H1 (cell line): ENCODE results near the gene IFNK. TPM values are rescaled to one million over a fixed set of nuclear protein-coding genes. Genes with fewer than 3 reads are reported as not detected.

Experiments used
- CTCF ChIA-PET: fragments of 300-600 bp; sonication (Branson Sonifier 250); formaldehyde crosslinking; loops from one replicate; lab custom pipeline; 2021; ENCODE audit not compliant: partially characterized antibody; lab: Charles Lee
- POLR2A ChIA-PET: fragments of 300-600 bp; sonication (Branson Sonifier 250); formaldehyde crosslinking; loops from one replicate; lab custom pipeline; 2021; ENCODE audit warnings: inconsistent platforms; ENCODE audit not compliant: partially characterized antibody; lab: Charles Lee
- DNase-seq, 2 experiments: peaks; one replicate each; pipeline versions ENCODE4 v3.0.0 to v3.0.0-alpha.2; 2010 to 2022; ENCODE audit warnings: low spot score in 2 of 2, low read depth in 1 of 2, mixed read lengths in 1 of 2
- FAIRE-seq: peaks from 2 replicates; lab custom pipeline; 2011; peaks lifted over from hg19 to GRCh38; lab: Jason Lieb, UNC
- H2AFZ ChIP-seq: 2 replicates; pipeline ENCODE4 v1.8.1; 2012; ENCODE audit warnings: low read length, inconsistent platforms
- H2AK5ac ChIP-seq: 2 replicates; pipeline ENCODE4 v1.6.1; 2013; ENCODE audit warnings: low read depth, low read length
- H2BK120ac ChIP-seq: replicated peaks from 2 replicates; pipeline ENCODE3; 2013; ENCODE audit warnings: low read depth, low read length, inconsistent platforms
- H2BK12ac ChIP-seq: 2 replicates; pipeline ENCODE4 v1.6.1; 2013; ENCODE audit warnings: low read depth, low read length
- H2BK15ac ChIP-seq: 2 replicates; pipeline ENCODE4 v1.6.1; 2013; ENCODE audit warnings: low read length
- H2BK20ac ChIP-seq: 2 replicates; pipeline ENCODE4 v1.6.1; 2013; ENCODE audit warnings: low read length
- H2BK5ac ChIP-seq: 2 replicates; pipeline ENCODE4 v1.6.1; 2013; ENCODE audit warnings: low read depth, low read length
- H3K14ac ChIP-seq: 2 replicates; pipeline ENCODE4 v1.6.1; 2013; ENCODE audit warnings: inconsistent platforms; ENCODE audit not compliant: insufficient read length
- H3K18ac ChIP-seq: 2 replicates; pipeline ENCODE4 v1.6.1; 2013; ENCODE audit warnings: low read length; ENCODE audit errors: extremely low read depth
- H3K23ac ChIP-seq: 2 replicates; pipeline ENCODE4 v1.6.1; 2013; ENCODE audit warnings: inconsistent platforms; ENCODE audit not compliant: insufficient read length
- H3K23me2 ChIP-seq: 2 replicates; pipeline ENCODE4 v1.6.1; 2013; ENCODE audit warnings: low read depth, low read length
- H3K27ac ChIP-seq: 2 replicates; pipeline ENCODE4 v1.6.1; 2011; ENCODE audit warnings: low read depth, low read length, inconsistent platforms
- H3K27me3 ChIP-seq, 4 experiments: replicated peaks in 1 of 4; 1 replicate in 1 of 4; 2 replicates in 3 of 4; pipeline versions ENCODE4 v1.6.1 to v1.8.1; 2011 to 2013; ENCODE audit warnings: low read length in 3 of 4, mild to moderate bottlenecking in 3 of 4, inconsistent platforms in 2 of 4, mixed read lengths in 2 of 4, moderate library complexity in 1 of 4; ENCODE audit not compliant: control insufficient read depth in 3 of 4, insufficient read depth in 3 of 4; ENCODE audit errors: extremely low read depth in 1 of 4
- H3K36me3 ChIP-seq, 4 experiments: 2 replicates each; pipeline versions ENCODE4 v1.6.1 to v1.8.1; 2011 to 2013; ENCODE audit warnings: mild to moderate bottlenecking in 4 of 4, low read length in 3 of 4, moderate library complexity in 2 of 4, control low read depth in 1 of 4, inconsistent platforms in 1 of 4; ENCODE audit not compliant: insufficient read depth in 4 of 4, control insufficient read depth in 2 of 4
- H3K4ac ChIP-seq: replicated peaks from 2 replicates; pipeline ENCODE3; 2013; ENCODE audit warnings: low read length, low read depth, mixed read lengths, inconsistent platforms; ENCODE audit not compliant: insufficient read length
- H3K4me1 ChIP-seq, 4 experiments: replicated peaks in 1 of 4; 1 replicate in 1 of 4; 2 replicates in 3 of 4; pipeline versions ENCODE4 v1.6.1 to v1.8.1; 2011 to 2013; ENCODE audit warnings: low read length in 3 of 4, inconsistent platforms in 2 of 4, mixed read lengths in 1 of 4; ENCODE audit not compliant: insufficient read depth in 4 of 4, control insufficient read depth in 3 of 4
- H3K4me2 ChIP-seq, 2 experiments: 2 replicates each; pipeline versions ENCODE4 v1.6.1 to v1.8.1; 2011 to 2013; ENCODE audit warnings: low read depth in 2 of 2, low read length in 2 of 2, control low read depth in 1 of 2, inconsistent platforms in 1 of 2, mild to moderate bottlenecking in 1 of 2; ENCODE audit not compliant: insufficient read depth in 1 of 2
- H3K4me3 ChIP-seq, 4 experiments: fragments of 200-600, 300-600 bp in 1 of 4; sonication (generic), shearing (Covaris generic), sonication (Bioruptor Twin) in 1 of 4; 2 replicates each; pipeline versions ENCODE4 v1.5.1 to v1.8.1; 2011 to 2016; ENCODE audit warnings: low read length in 4 of 4, low read depth in 3 of 4, control low read depth in 2 of 4, inconsistent platforms in 2 of 4, mild to moderate bottlenecking in 2 of 4, mixed read lengths in 1 of 4, moderate library complexity in 1 of 4; ENCODE audit not compliant: insufficient read depth in 2 of 4; ENCODE audit errors: extremely low read depth in 1 of 4
- H3K56ac ChIP-seq: replicated peaks from 2 replicates; pipeline ENCODE3; 2013; ENCODE audit warnings: low read depth, mild to moderate bottlenecking, mixed read lengths, low read length, inconsistent platforms; ENCODE audit not compliant: insufficient read length
- H3K79me1 ChIP-seq: 2 replicates; pipeline ENCODE4 v1.6.1; 2013; ENCODE audit warnings: low read depth, low read length, control low read depth
- H3K79me2 ChIP-seq, 2 experiments: 2 replicates each; pipeline versions ENCODE4 v1.6.1 to v1.8.1; 2012 to 2013; ENCODE audit warnings: low read length in 2 of 2, mild to moderate bottlenecking in 2 of 2, inconsistent platforms in 1 of 2; ENCODE audit not compliant: insufficient read depth in 2 of 2, control insufficient read depth in 1 of 2
- H3K9ac ChIP-seq, 4 experiments: replicated peaks in 1 of 4; 1 replicate in 1 of 4; 2 replicates in 3 of 4; pipeline versions ENCODE4 v1.6.1 to v1.8.1; 2011 to 2013; ENCODE audit warnings: low read depth in 3 of 4, low read length in 3 of 4, control low read depth in 2 of 4, mild to moderate bottlenecking in 2 of 4, moderate library complexity in 2 of 4, inconsistent platforms in 1 of 4; ENCODE audit errors: extremely low read depth in 1 of 4
- H3K9me3 ChIP-seq, 2 experiments: 2 replicates each; pipeline versions ENCODE4 v1.6.1 to v1.8.1; 2012 to 2013; ENCODE audit warnings: mild to moderate bottlenecking in 2 of 2, moderate library complexity in 2 of 2, control low read depth in 1 of 2, inconsistent platforms in 1 of 2, low read depth in 1 of 2, low read length in 1 of 2, mixed read lengths in 1 of 2; ENCODE audit not compliant: insufficient read depth in 2 of 2
- H4K20me1 ChIP-seq, 2 experiments: replicated peaks in 1 of 2; 2 replicates each; pipeline versions ENCODE3 to v1.8.1; 2011 to 2013; ENCODE audit warnings: inconsistent platforms in 2 of 2, low read length in 2 of 2, mild to moderate bottlenecking in 1 of 2; ENCODE audit not compliant: insufficient read depth in 2 of 2, control insufficient read depth in 1 of 2
- H4K5ac ChIP-seq: 2 replicates; pipeline ENCODE4 v1.6.1; 2013; ENCODE audit warnings: low read length, low read depth, mixed read lengths, inconsistent platforms; ENCODE audit not compliant: insufficient read length
- H4K8ac ChIP-seq: 2 replicates; pipeline ENCODE4 v1.8.0; 2013; ENCODE audit warnings: mild to moderate bottlenecking, moderate library complexity, low read length, inconsistent platforms; ENCODE audit not compliant: insufficient read depth; ENCODE audit errors: extremely low read depth
- H4K91ac ChIP-seq: replicated peaks from 2 replicates; pipeline ENCODE3; 2013; ENCODE audit warnings: low read length, mixed read lengths, inconsistent platforms; ENCODE audit not compliant: insufficient read length
- BACH1 ChIP-seq: IDR thresholded peaks from 2 replicates; pipeline ENCODE4 v1.6.1; 2012; ENCODE audit warnings: low read length, improper control_type of control experiment
- CHD1 ChIP-seq: IDR thresholded peaks from 2 replicates; pipeline ENCODE4 v1.6.1; 2012; ENCODE audit warnings: low read depth, low read length, improper control_type of control experiment
- FOSL1 ChIP-seq: IDR thresholded peaks from 2 replicates; pipeline ENCODE4 v1.6.1; 2011; ENCODE audit warnings: mild to moderate bottlenecking, low read depth, low read length, moderate library complexity; ENCODE audit not compliant: insufficient read depth
- RAD21 ChIP-seq, 2 experiments: IDR thresholded peaks in 1 of 2; conservative IDR thresholded peaks in 1 of 2; 2 replicates each; pipeline ENCODE4 v1.6.1; 2011; ENCODE audit warnings: low read depth in 2 of 2, low read length in 2 of 2, improper control_type of control experiment in 1 of 2, inconsistent platforms in 1 of 2, mild to moderate bottlenecking in 1 of 2, moderate library complexity in 1 of 2
- RFX5 ChIP-seq: IDR thresholded peaks from 2 replicates; pipeline ENCODE4 v1.6.1; 2011; ENCODE audit warnings: low read depth, low read length, improper control_type of control experiment, borderline replicate concordance
- TAF1 ChIP-seq: IDR thresholded peaks from 2 replicates; pipeline ENCODE4 v1.6.1; 2011; ENCODE audit warnings: mild to moderate bottlenecking, low read depth, low read length
- TCF12 ChIP-seq: IDR thresholded peaks from 2 replicates; pipeline ENCODE4 v1.6.1; 2011; ENCODE audit warnings: low read depth, mild to moderate bottlenecking, low read length
- WGBS, 2 experiments: shearing (Covaris generic) in 1 of 2; methylation state at CpG; one replicate each; pipeline versions ENCODE4 v1.1.6 to v1.1.7; 2013 to 2015; ENCODE audit warnings: low lambda C conversion rate in 2 of 2, mixed read lengths in 2 of 2, inconsistent platforms in 1 of 2, low coverage in 1 of 2, missing lambda C conversion rate in 1 of 2; ENCODE audit not compliant: insufficient replicate concordance in 2 of 2, insufficient coverage in 1 of 2, insufficient read length in 1 of 2; ENCODE audit errors: extremely low coverage in 1 of 2, missing lambda C conversion rate in 1 of 2; 5-methylcytosine and 5-hydroxymethylcytosine counted together
- polyA plus RNA-seq, 7 experiments: library from polyadenylated mRNA; depleted of rRNA in 3 of 7; stranded (reverse) in 5 of 7; unstranded in 2 of 7; fragments of >200 nt in 5 of 7; fragments of 200-250 nt in 2 of 7; gene quantifications; 1 replicate in 5 of 7; 2 replicates in 1 of 7; 4 replicates in 1 of 7; pipeline versions ENCODE4 v1.2.1 to v1.2.3, GENCODE V29; 2011 to 2013; ENCODE audit warnings: missing spikeins in 2 of 7, mixed read lengths in 2 of 7
- total RNA-seq: library from RNA; stranded (reverse); fragmentation: NEBNext Ultra II Directional; extraction: Animal tissue kit (Norgen Biotek cat#: 25700); gene quantifications from 2 replicates; pipeline ENCODE4 v1.2.1, GENCODE V29; 2021

IFNK gene
- total and polyA plus RNA-seq, 2 of the 8 experiments (the other 6 are each of a cell fraction or from before 2014, with no cell fraction given), result not detected

GRCh38 chr9:27529316-27530278 lies 5.5 kb downstream of the IFNK start, which contains the start of gene MOB3B:
MOB3B (minus strand) TSS chr9:27529814; CDS start chr9:27455550, 74,264 bp downstream.
- Histone ChIP-seq H3K4me1 (peaks cover 2 to 11% (median 6%) of the 10 kb centered on the region in 4 experiments; a peak in 5 of 7 replicates), H3K14ac (no peak within 1 kb of the TSS), H4K8ac (peak within 1 kb of the TSS; percentile 68), H3K4ac (no peak within 1 kb of the TSS), H2BK15ac (peak within 1 kb of the TSS; percentile 84; the same call in 1 of the 2 replicates), H3K23me2 (peaks cover 14% of the 10 kb centered on the region; the same call in 1 of the 2 replicates), H3K18ac (peak within 1 kb of the TSS; percentile 53), H4K91ac (no peak within 1 kb of the TSS), H3K79me2 (no peaks in the 10 kb centered on the region), H3K4me2 (peak within 1 kb of the TSS; percentile 98), H3K56ac (no peak within 1 kb of the TSS), H3K9me3 (no peaks in the 10 kb centered on the region), H3K27me3 (peaks cover 0 to 3% (median under 1%) of the 10 kb centered on the region in 4 experiments; a peak in 2 of 7 replicates), H4K20me1 (no peaks in the 10 kb centered on the region), H2BK120ac (no peak within 1 kb of the TSS), H4K5ac (peak within 1 kb of the TSS; percentile 12), H3K4me3 (peak within 1 kb of the TSS; percentile 79 to 95 (median 86)), H2AK5ac (no peak within 1 kb of the TSS), H3K23ac (no peak within 1 kb of the TSS), H2BK5ac (peak within 1 kb of the TSS; percentile 63; the same call in 1 of the 2 replicates), H3K79me1 (no peaks in the 10 kb centered on the region; the same call in 1 of the 2 replicates), H2BK12ac (peak within 1 kb of the TSS; percentile 75; the same call in 1 of the 2 replicates), H2AFZ (peak within 1 kb of the TSS; percentile 62; the same call in 1 of the 2 replicates), H3K36me3 (no peaks in the 10 kb centered on the region), H3K9ac (peak within 1 kb of the TSS; percentile 58 to 81 (median 70)), H2BK20ac (no peak within 1 kb of the TSS), H3K27ac (peak within 1 kb of the TSS; percentile 67; the same call in 1 of the 2 replicates)
- 3% methylated on average over 74 of the region's 74 CpGs; no CpG with 5 or more reads in 1 of the 2 experiments for WGBS, 2 experiments
- POLR2A ChIA-PET, result interaction anchor here (1.1 to 1.3 kb wide), 3 partner anchors 9 to 196 kb away, joined by 3 to 5 read pairs (median 4); no protein-coding TSS in a partner anchor
- DNase-seq (peak in 1 of 2 experiments; percentile 97), FAIRE-seq (no peak)
- CTCF ChIA-PET, result interaction anchor here (0.5 to 3.3 kb wide), 36 partner anchors 9 to 324 kb away, joined by 3 to 36 read pairs (median 4); no protein-coding TSS in a partner anchor
- TF ChIP-seq CHD1 (no peak), RFX5 (no peak), BACH1 (peak; percentile 78), TAF1 (peak; percentile 59), TCF12 (0 out of 2 replicates have a peak, but pooled peaks have one; percentile 66), RAD21 (IDR thresholded peaks at IDR 0.05 in 1 of 2, conservative IDR thresholded peaks at IDR 0.05 in 1 of 2; ENCODE audit: low read depth in 2 of 2, low read length in 2 of 2) (peak; percentile 83 to 85), FOSL1 (no peak)
